ENCODE measurements around the gene TEX22.

The TEX22 gene

GRCh38 chr14:105422695-105423487 is 24.6 kb downstream of the TEX22 start:
- DNase-seq, result no peak

GRCh38 chr14:105423488-105424195 is 25.3 kb downstream of the TEX22 start:
- DNase-seq, result no peak

GRCh38 chr14:105424861-105425260 is 26.5 kb downstream of the TEX22 start:
- no peak for DNase-seq

- DNase-seq, result no peak
Observed at GRCh38 chr14:105425823-105426247, 27.5 kb downstream of the TEX22 start.

- DNase-seq, result no peak
Observed at GRCh38 chr14:105426416-105427130, 28.2 kb downstream of the TEX22 start.

- DNase-seq, result no peak
Observed at GRCh38 chr14:105427412-105427811, 29.1 kb downstream of the TEX22 start.

- DNase-seq, result no peak
Observed at GRCh38 chr14:105427936-105428485, 29.7 kb downstream of the TEX22 start.

- no peak for DNase-seq
Observed at GRCh38 chr14:105430042-105430441, 31.7 kb downstream of the TEX22 start.

GRCh38 chr14:105430565-105430964 is 32.2 kb downstream of the TEX22 start:
- DNase-seq, result no peak

GRCh38 chr14:105431256-105431655 is 32.9 kb downstream of the TEX22 start:
- no peak for DNase-seq

- no peak for DNase-seq
Observed at GRCh38 chr14:105432657-105433056, 34.3 kb downstream of the TEX22 start.

GRCh38 chr14:105433161-105433605 is 34.8 kb downstream of the TEX22 start:
- DNase-seq, result no peak

- DNase-seq, result no peak
Observed at GRCh38 chr14:105436402-105436801, 38.1 kb downstream of the TEX22 start.

- DNase-seq, result no peak
Observed at GRCh38 chr14:105436891-105437722, 38.8 kb downstream of the TEX22 start.

- DNase-seq, result no peak
Observed at GRCh38 chr14:105437723-105438500, 39.6 kb downstream of the TEX22 start.

GRCh38 chr14:105439179-105439578 is 40.8 kb downstream of the TEX22 start:
- DNase-seq, result no peak

GRCh38 chr14:105439710-105440553 is 41.6 kb downstream of the TEX22 start:
- no peak for DNase-seq

GRCh38 chr14:105440554-105440900 is 42.2 kb downstream of the TEX22 start:
- DNase-seq, result no peak

GRCh38 chr14:105440992-105441391 is 42.7 kb downstream of the TEX22 start:
- DNase-seq, result no peak

GRCh38 chr14:105442125-105442524 is 43.8 kb downstream of the TEX22 start:
- no peak for DNase-seq

- no peak for DNase-seq
Observed at GRCh38 chr14:105442834-105443233, 44.5 kb downstream of the TEX22 start.

Measured in midbrain (tissue), 1 donor.